Fibroblast of lung (primary cell): Measurements from ENCODE around the gene NEK7.

Experiments used
- CTCF ChIP-seq, 2 donors: IDR thresholded peaks in 1 of 2; conservative IDR thresholded peaks in 1 of 2; 1 replicate in 1 of 2; 2 replicates in 1 of 2; pipeline ENCODE4 v1.5.1; 2011 to 2012; ENCODE audit warnings: low read length in 2 of 2, control low read depth in 1 of 2, inconsistent platforms in 1 of 2, low read depth in 1 of 2, mild to moderate bottlenecking in 1 of 2
- EZH2 ChIP-seq: IDR thresholded peaks from 2 replicates; pipeline ENCODE4 v1.5.1; 2012; ENCODE audit warnings: low read length, control low read depth, mild to moderate bottlenecking; ENCODE audit errors: missing control alignments

DNA sequence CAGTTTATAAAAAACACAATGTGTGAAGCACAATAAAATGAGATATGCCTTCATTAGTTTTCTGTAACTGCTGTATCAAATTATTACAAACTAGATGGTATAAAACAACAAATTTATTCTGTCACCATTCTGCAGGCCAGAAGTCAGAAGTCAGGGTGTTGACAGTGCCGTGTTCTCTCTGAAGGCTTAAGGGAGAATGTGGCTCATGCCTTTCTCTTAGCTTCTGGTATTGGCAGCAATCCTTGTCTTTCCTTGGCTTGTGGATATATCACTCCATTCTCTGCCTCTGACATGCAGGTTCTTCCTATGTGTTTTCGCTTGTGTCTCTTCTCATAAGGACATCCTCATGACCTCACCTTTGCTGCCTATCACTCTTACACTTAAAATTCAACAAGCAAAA, 10.1 kb downstream of the NEK7 start:
- no peak for TF ChIP-seq CTCF (conservative IDR thresholded peaks at IDR 0.05 in 1 of 2, IDR thresholded peaks at IDR 0.05 in 1 of 2; ENCODE audit: low read depth in 1 of 2, low read length in 2 of 2)
- TF ChIP-seq EZH2: no peak
